Endothelial cell of hepatic sinusoid (primary cell): ENCODE measurements around the gene SLCO2A1.

Experiments
- in situ Hi-C: cut with HindIII; loops from 2 replicates; pipeline ENCODE4 v1.10.0; 2017; ENCODE audit warnings: low sequenced_read_pairs

Gene SLCO2A1

GRCh38 chr3:134061401-134061800 is 31.7 kb upstream of the SLCO2A1 start:
- in situ Hi-C loops: no loop called here

- in situ Hi-C loops: no loop called here
These were observed 31.0 kb upstream of the SLCO2A1 start for GRCh38 chr3:134060561-134061385.

GRCh38 chr3:134059671-134060560 is 30.2 kb upstream of the SLCO2A1 start:
- in situ Hi-C loops: no loop called here

- in situ Hi-C loops: no loop called here
These were observed 29.4 kb upstream of the SLCO2A1 start for GRCh38 chr3:134059035-134059601.

GRCh38 chr3:134057654-134058110 is 28.0 kb upstream of the SLCO2A1 start:
- in situ Hi-C loops: no loop called here

GRCh38 chr3:134057006-134057653 is 27.4 kb upstream of the SLCO2A1 start:
- in situ Hi-C loops: no loop called here

GRCh38 chr3:134056464-134056891 is 26.8 kb upstream of the SLCO2A1 start:
- in situ Hi-C loops: no loop called here

- in situ Hi-C loops: no loop called here
These were observed 25.9 kb upstream of the SLCO2A1 start for GRCh38 chr3:134055661-134056060.

- in situ Hi-C loops: no loop called here
These were observed 25.2 kb upstream of the SLCO2A1 start for GRCh38 chr3:134054881-134055280.

GRCh38 chr3:134054231-134054630 is 24.5 kb upstream of the SLCO2A1 start:
- in situ Hi-C loops: no loop called here

- in situ Hi-C loops: no loop called here
These were observed 22.6 kb upstream of the SLCO2A1 start for GRCh38 chr3:134052370-134052769.

GRCh38 chr3:134049676-134050075 is 20.0 kb upstream of the SLCO2A1 start:
- in situ Hi-C loops: no loop called here

GRCh38 chr3:134048278-134048996 is 18.7 kb upstream of the SLCO2A1 start:
- in situ Hi-C loops: no loop called here

GRCh38 chr3:134044459-134044858 is 14.7 kb upstream of the SLCO2A1 start:
- in situ Hi-C loops: no loop called here

- in situ Hi-C loops: no loop called here
These were observed 10.3 kb upstream of the SLCO2A1 start for GRCh38 chr3:134040066-134040465.

- in situ Hi-C loops: no loop called here
These were observed 9.6 kb upstream of the SLCO2A1 start for GRCh38 chr3:134039161-134039862.

- in situ Hi-C loops: no loop called here
These were observed 9.0 kb upstream of the SLCO2A1 start for GRCh38 chr3:134038716-134039115.

- in situ Hi-C loops: no loop called here
These were observed 8.4 kb upstream of the SLCO2A1 start for GRCh38 chr3:134038071-134038491.

GRCh38 chr3:134037168-134037567 is 7.4 kb upstream of the SLCO2A1 start:
- in situ Hi-C loops: no loop called here

- in situ Hi-C loops: no loop called here
These were observed 6.6 kb upstream of the SLCO2A1 start for GRCh38 chr3:134036291-134036690.
